Choroid plexus epithelial cell (primary cell): ENCODE results near the gene WNT1.

Source experiments
- DNase-seq: peaks from one replicate; pipeline ENCODE4 v3.0.0-alpha.2; 2010; ENCODE audit warnings: low read depth
- H3K4me3 ChIP-seq: 2 replicates; pipeline ENCODE4 v1.5.1; 2011; ENCODE audit warnings: low read depth, mild to moderate bottlenecking, control low read depth, low read length, moderate library complexity
- CTCF ChIP-seq: conservative IDR thresholded peaks from 2 replicates; pipeline ENCODE4 v1.5.1; 2011; ENCODE audit warnings: low read depth, mild to moderate bottlenecking, control low read depth, inconsistent platforms, low read length, moderate library complexity

Gene WNT1

DNA sequence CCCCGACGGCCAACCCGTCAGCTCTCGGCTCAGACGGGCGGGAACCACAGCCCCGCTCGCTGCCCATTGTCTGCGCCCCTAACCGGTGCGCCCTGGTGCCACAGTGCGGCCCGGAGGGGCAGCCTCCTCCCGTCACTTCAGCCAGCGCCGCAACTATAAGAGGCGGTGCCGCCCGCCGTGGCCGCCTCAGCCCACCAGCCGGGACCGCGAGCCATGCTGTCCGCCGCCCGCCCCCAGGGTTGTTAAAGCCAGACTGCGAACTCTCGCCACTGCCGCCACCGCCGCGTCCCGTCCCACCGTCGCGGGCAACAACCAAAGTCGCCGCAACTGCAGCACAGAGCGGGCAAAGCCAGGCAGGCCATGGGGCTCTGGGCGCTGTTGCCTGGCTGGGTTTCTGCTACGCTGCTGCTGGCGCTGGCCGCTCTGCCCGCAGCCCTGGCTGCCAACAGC, at the start of gene WNT1:
Gene WNT1 (plus strand): TSS at position 32 of the 450 bp plus-strand sequence. CDS start 329 bp downstream, at position 361.
- DNase-seq, result no peak
- no peak within 1 kb of the TSS for H3K4me3 ChIP-seq
- no peak for TF ChIP-seq CTCF

- DNase-seq, result no peak
- H3K4me3 ChIP-seq, result no peak overlapping the region
- TF ChIP-seq CTCF, result no peak
Measured at GRCh38 chr12:48929551-48929950, 48.6 kb upstream of the WNT1 start.

DNA sequence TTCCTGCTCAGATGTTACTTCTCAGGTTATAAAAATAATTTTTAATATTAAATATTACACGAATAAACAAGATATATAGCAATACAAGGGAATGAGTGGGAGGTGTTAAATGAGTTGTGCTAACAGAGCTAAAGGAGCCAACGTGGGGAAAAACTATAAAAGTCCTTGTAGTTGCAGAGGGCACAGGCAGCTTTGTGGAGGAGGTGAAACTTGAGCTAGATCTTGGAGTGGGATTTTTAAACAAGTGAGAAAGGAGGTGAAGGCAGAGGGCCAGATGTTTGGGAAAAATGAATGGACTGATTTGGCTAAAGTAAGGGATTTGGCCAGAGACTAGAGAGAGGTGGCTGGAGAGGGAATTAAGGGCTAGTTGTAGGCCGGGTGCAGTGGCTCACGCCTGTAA, 47.6 kb upstream of the WNT1 start:
- DNase-seq, result no peak
- no peak overlapping the region for H3K4me3 ChIP-seq
- TF ChIP-seq CTCF, result no peak

- TF ChIP-seq CTCF, result no peak
- no peak for DNase-seq
- H3K4me3 ChIP-seq, result no peak overlapping the region
Measured at GRCh38 chr12:48932878-48933277, 45.2 kb upstream of the WNT1 start.

- H3K4me3 ChIP-seq, result no peak overlapping the region
- TF ChIP-seq CTCF, result no peak
- no peak for DNase-seq
Measured at GRCh38 chr12:48933664-48934311, 44.3 kb upstream of the WNT1 start.

DNA sequence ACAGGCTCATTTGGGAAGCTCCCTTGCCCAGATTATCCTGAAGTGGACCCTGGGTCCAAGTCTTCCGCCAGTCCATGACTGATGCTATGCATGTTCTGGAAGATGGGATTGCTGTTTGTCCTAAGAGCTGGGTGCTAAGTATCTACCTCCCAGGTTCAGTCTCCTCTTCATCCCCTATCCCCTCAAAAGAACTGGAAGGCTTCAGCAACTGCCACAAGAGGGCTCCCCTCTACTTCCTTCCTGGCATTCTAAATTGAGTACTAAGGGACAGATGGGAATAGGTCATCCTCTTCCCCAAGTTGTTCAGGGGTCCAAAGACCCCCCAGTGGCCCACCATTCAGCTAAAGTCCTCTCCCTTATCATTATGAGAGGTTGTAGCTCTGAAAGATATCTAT, 43.8 kb upstream of the WNT1 start:
- no peak overlapping the region for H3K4me3 ChIP-seq
- peak; percentile 23 for DNase-seq
- peak; percentile 59 for TF ChIP-seq CTCF

DNA sequence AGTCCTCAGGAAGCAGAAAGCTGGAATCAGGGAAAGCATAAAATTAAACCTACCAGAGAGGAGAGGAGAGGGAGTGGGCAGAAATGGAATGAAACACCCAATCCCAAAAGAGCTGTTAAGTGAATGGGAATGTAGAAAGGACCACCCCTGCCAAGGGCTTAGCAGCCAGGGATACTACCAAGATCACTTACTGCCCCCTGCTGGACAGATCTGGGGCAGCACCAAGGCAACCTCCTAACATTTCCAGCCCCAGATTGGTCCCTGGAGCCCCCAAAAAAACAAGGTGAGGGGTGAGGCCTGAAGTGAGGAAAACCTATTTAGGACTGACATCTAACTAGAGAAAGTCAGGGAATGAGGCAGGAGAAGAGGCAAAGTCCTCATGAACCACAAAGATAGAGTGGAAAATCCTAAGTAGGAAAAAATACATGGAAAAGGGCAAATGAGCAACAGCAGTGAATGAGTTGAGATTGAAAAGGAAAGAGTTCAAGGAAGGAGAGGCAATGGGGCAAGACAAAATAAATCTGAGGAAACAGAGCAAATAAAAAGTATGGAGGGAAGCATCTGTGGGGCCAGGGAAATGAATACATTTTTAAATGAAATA, 41.6 kb upstream of the WNT1 start:
- TF ChIP-seq CTCF, result peak; percentile 96
- H3K4me3 ChIP-seq, result no peak overlapping the region
- peak; percentile 83 for DNase-seq
